ENCODE data around the gene RNF34. TPM values are rescaled to one million over a fixed set of nuclear protein-coding genes. Genes with fewer than 3 reads are reported as not detected.

The RNF34 gene
- total RNA-seq, 1 donor from 2014 or later = 65.7 TPM

- DNase-seq (ENCODE audit: low spot score, unreplicated experiment) = no peak
- H3K4me1 Mint-ChIP-seq (ENCODE audit: low read depth) = no peaks in the 10 kb centered on the region
- peaks cover 51% of the 10 kb centered on the region for H3K36me3 Mint-ChIP-seq (ENCODE audit: insufficient read depth)
- TF ChIP-seq, protein P1, sequence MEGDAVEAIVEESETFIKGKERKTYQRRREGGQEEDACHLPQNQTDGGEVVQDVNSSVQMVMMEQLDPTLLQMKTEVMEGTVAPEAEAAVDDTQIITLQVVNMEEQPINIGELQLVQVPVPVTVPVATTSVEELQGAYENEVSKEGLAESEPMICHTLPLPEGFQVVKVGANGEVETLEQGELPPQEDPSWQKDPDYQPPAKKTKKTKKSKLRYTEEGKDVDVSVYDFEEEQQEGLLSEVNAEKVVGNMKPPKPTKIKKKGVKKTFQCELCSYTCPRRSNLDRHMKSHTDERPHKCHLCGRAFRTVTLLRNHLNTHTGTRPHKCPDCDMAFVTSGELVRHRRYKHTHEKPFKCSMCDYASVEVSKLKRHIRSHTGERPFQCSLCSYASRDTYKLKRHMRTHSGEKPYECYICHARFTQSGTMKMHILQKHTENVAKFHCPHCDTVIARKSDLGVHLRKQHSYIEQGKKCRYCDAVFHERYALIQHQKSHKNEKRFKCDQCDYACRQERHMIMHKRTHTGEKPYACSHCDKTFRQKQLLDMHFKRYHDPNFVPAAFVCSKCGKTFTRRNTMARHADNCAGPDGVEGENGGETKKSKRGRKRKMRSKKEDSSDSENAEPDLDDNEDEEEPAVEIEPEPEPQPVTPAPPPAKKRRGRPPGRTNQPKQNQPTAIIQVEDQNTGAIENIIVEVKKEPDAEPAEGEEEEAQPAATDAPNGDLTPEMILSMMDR (IDR thresholded peaks at IDR 0.05; ENCODE audit: unreplicated experiment) = no peak
- no peaks in the 10 kb centered on the region for H3K27me3 Mint-ChIP-seq
- H3K4me3 Mint-ChIP-seq (ENCODE audit: low read depth) = no peak overlapping the region
- peak overlapping the region; percentile 56 for H3K27ac Mint-ChIP-seq
- peaks cover 15% of the 10 kb centered on the region for H3K9me3 Mint-ChIP-seq (ENCODE audit: low read depth)
Measured at GRCh38 chr12:121439715-121440114, 39.8 kb downstream of the RNF34 start.

- Mint-ChIP-seq H3K36me3 (ENCODE audit: insufficient read depth) (peaks cover 43% of the 10 kb centered on the region), H3K27me3 (no peaks in the 10 kb centered on the region), H3K9me3 (ENCODE audit: low read depth) (peaks cover 13% of the 10 kb centered on the region), H3K4me3 (ENCODE audit: low read depth) (no peak overlapping the region), H3K27ac (no peak overlapping the region), H3K4me1 (ENCODE audit: low read depth) (no peaks in the 10 kb centered on the region)
- TF ChIP-seq, protein P1 (IDR thresholded peaks at IDR 0.05; ENCODE audit: unreplicated experiment) = no peak
- DNase-seq (ENCODE audit: low spot score, unreplicated experiment) = no peak
Measured at GRCh38 chr12:121440768-121441167, 40.9 kb downstream of the RNF34 start.

GRCh38 chr12:121441555-121441954 lies 41.6 kb downstream of the RNF34 start:
- TF ChIP-seq, protein P1 (IDR thresholded peaks at IDR 0.05; ENCODE audit: unreplicated experiment) = no peak
- Mint-ChIP-seq H3K9me3 (ENCODE audit: low read depth) (peaks cover 8% of the 10 kb centered on the region), H3K27ac (no peak overlapping the region), H3K4me1 (ENCODE audit: low read depth) (peaks cover 2% of the 10 kb centered on the region), H3K27me3 (no peaks in the 10 kb centered on the region), H3K4me3 (ENCODE audit: low read depth) (no peak overlapping the region), H3K36me3 (ENCODE audit: insufficient read depth) (peaks cover 36% of the 10 kb centered on the region)
- no peak for DNase-seq (ENCODE audit: low spot score, unreplicated experiment)

- peaks cover 30% of the 10 kb centered on the region for H3K36me3 Mint-ChIP-seq (ENCODE audit: insufficient read depth)
- peaks cover 6% of the 10 kb centered on the region for H3K4me1 Mint-ChIP-seq (ENCODE audit: low read depth)
- DNase-seq (ENCODE audit: low spot score, unreplicated experiment) = no peak
- H3K9me3 Mint-ChIP-seq (ENCODE audit: low read depth) = peaks cover under 1% of the 10 kb centered on the region
- no peaks in the 10 kb centered on the region for H3K27me3 Mint-ChIP-seq
- TF ChIP-seq, protein P1 (IDR thresholded peaks at IDR 0.05; ENCODE audit: unreplicated experiment) = no peak
- H3K4me3 Mint-ChIP-seq (ENCODE audit: low read depth) = no peak overlapping the region
- no peak overlapping the region for H3K27ac Mint-ChIP-seq
Measured at GRCh38 chr12:121442028-121442948, 42.4 kb downstream of the RNF34 start.

- TF ChIP-seq, protein P1 (IDR thresholded peaks at IDR 0.05; ENCODE audit: unreplicated experiment) = peak; percentile 82
- DNase-seq (ENCODE audit: low spot score, unreplicated experiment) = peak; percentile 79
- no peaks in the 10 kb centered on the region for H3K27me3 Mint-ChIP-seq
- peaks cover 21% of the 10 kb centered on the region for H3K36me3 Mint-ChIP-seq (ENCODE audit: insufficient read depth)
- H3K4me3 Mint-ChIP-seq (ENCODE audit: low read depth) = no peak overlapping the region
- peak overlapping the region; percentile 50 for H3K27ac Mint-ChIP-seq
- H3K4me1 Mint-ChIP-seq (ENCODE audit: low read depth) = peaks cover 6% of the 10 kb centered on the region
- H3K9me3 Mint-ChIP-seq (ENCODE audit: low read depth) = no peaks in the 10 kb centered on the region
Measured at GRCh38 chr12:121443193-121443870, 43.4 kb downstream of the RNF34 start.
